ENCODE data around the gene FGFR4. TPM values are rescaled to one million over a fixed set of nuclear protein-coding genes. Genes with fewer than 3 reads are reported as not detected.

FGFR4 gene
- total RNA-seq, 1 donor from 2014 or later, result 2.4 TPM

- no peak for DNase-seq (ENCODE audit: low read depth in 2 of 2)
Measured at GRCh38 chr5:177100714-177101121, 14.0 kb downstream of the FGFR4 start.

GRCh38 chr5:177103523-177104253, 17.0 kb downstream of the FGFR4 start:
- DNase-seq (ENCODE audit: low read depth in 2 of 2), result peak in 1 of 2 donors; percentile 23

DNA sequence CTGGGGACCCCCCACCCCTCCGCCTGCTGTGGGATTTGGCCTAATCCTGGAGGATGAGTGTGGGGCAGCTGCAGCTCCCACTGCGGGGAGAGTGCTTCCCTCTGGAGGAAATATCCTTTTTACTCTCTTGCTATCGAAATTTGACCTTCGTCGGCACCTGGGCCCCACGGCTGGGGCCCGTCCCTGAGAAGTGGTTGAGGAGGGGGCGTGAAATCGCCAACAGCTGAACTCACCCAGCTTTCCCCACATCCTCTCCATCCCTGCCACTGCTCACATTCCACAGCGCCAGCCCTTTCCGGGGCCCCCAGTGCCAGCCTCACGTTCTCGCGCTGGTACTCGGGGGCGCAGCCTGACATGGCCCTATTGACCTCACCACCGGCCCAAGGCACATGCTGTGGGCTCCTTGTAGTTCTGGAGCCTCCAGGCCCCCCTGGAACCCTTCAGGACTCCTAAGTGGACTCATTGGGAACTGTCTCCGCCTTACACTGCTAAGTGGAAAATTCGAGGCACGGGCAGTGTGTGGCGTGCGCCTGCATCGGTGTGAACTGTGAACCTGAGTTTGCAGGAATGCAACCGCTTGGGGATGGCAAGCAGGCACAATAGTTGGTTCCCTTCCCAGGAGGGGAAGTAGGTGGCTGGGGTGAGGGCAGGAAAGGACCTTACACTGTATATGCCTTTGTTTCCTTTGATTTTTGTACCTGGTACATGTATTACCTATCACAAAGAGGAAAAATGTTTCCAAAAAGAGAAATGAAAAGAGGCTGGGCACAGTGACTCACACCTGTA, 19.2 kb downstream of the FGFR4 start:
- no peak for DNase-seq (ENCODE audit: low read depth in 2 of 2)

DNA sequence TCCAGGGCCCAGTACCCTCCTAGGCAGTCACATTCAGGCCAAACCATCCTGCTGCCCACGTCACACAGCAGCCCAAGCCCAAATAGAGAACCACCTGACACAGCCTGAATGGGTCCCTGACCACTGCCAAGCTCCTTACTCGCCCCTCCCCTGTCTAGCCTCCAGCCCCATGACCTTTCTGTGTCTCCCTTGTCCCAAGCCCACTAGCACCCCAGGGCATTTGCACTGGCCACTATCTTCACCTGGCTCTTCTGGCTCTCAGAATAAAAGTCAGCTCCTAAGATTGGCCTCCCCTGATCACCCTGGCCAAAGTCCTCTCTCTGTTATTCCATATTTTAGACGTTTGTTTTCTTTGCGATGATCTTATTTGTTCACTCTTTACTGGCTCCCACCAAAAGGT, 20.4 kb downstream of the FGFR4 start:
- DNase-seq (ENCODE audit: low read depth in 2 of 2), result no peak

DNA sequence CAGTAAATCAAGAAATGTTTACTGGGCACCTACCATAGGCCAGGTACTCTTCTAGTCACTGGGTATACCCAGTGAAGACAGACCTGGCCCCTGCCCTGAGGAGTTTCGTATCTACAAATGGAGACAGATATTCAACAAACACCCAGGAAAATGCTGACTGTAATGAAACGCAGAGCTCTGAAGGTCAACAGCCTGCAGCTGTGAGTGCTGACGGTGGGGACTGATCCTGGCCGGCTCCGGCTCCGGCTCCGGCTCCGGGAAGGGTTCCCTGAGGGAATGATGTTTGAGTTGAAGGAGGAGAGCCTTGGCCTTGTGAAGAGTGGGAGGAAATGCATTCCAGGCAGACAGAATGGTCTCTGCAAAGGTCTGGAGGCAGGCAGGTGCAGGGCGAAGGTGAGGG, 23.1 kb downstream of the FGFR4 start:
- no peak for DNase-seq (ENCODE audit: low read depth in 2 of 2)

DNA sequence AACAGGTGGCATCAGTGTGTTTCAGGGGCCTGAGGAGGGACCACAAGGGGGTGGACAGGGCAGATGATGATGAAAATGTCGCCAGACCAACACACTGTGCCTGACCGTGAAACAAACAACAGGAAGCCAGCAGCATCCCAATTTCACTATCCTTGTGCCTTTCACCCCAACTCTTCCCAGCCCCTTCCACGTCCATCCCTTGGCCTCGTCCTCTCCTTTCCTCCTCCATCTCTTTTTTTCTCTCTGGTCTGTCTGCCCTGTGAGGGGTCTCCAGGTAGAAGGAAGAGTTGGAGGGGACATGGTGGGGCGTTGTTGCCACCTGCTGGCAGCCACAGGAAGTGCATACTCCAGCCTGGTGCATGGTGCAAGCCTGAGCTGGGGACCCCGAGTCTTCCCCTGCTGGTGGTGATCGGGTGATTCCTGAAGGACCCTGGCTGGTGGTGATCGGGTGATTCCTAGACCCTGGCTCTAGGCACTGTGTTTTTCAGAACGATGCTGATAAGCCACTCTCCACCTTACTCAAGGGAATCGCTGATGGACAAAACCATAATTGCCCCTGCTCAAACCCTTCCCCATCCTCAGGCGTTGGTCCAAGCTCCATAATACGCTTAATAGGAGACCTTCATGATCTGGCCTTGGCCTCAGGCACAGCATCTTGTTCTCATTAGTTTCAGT, 25.1 kb downstream of the FGFR4 start:
- peak in 1 of 2 donors; percentile 60 for DNase-seq (ENCODE audit: low read depth in 2 of 2)

DNA sequence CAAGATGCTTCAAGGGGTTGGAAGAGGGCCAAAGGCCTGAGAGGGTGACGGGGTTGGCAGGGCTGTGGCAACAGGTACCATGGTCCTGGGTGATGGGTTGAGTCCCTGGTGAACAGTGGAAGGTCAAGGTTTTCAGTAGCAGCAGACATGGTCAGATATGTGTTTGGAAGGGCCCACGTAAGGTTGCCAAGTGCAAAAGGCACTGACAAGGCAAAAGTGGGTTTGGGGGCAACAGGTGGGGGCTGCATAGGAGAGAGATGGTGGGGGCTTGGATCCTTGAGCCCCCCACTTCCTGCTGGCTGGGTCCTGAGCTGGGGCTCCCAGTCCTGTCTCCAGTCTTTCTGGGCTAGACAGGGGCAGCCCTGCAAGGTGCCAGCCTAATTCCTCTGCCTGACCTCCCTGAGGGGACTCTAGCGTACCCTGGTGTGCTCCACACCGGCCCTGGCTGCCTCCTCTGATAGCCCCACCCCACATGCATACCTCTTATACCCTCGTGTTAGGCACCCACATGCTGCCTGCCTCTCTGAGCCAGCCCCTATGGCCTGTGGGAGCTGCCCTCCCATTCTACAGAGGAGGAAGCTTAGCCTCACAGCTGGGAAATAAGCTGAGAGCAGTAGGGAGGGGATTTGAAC, 26.0 kb downstream of the FGFR4 start:
- DNase-seq (ENCODE audit: low read depth in 2 of 2), result no peak

- peak; percentile 47 to 67 for DNase-seq (ENCODE audit: low read depth in 2 of 2)
Measured at GRCh38 chr5:177113566-177114424, 27.1 kb downstream of the FGFR4 start.

DNA sequence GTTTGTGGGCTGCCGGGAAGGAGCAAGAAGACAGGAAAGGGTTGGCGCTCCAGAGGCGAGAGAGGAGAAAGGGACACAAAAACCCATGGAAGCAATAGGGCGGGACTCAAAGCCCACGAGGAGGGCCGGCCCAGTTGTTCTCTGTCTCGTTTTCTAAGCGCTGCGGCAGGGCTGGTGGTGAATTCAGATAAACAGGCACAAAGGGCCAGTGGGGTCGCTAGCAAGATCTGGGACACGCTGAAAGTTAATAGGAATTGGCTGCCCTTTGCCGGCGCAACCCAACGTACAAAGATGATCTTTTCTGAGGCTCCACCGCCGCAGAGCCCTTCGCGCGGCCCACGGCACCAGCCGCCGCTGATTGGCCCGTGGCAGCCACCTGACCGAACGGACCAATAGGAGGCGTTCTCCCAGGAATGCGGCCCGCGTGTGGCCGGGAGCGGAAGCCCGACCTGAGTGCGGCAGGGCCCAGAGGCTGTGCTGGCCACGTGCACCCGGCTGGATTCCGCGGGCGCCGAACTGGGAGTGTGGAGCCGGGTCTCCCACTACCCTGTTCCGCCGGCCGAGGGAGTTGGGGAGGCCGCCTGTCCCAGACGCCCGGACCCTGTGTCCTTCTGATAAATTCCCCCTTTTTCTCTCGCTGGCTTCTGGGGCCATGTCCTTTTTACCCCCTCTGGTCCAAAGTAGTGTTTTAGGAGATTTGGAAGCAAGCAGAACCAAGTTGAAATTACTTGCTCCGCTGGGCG, 30.1 kb downstream of the FGFR4 start:
- DNase-seq (ENCODE audit: low read depth in 2 of 2), result peak in 1 of 2 donors; percentile 72

GRCh38 chr5:177117441-177118045, 30.8 kb downstream of the FGFR4 start:
- DNase-seq (ENCODE audit: low read depth in 2 of 2), result no peak

DNA sequence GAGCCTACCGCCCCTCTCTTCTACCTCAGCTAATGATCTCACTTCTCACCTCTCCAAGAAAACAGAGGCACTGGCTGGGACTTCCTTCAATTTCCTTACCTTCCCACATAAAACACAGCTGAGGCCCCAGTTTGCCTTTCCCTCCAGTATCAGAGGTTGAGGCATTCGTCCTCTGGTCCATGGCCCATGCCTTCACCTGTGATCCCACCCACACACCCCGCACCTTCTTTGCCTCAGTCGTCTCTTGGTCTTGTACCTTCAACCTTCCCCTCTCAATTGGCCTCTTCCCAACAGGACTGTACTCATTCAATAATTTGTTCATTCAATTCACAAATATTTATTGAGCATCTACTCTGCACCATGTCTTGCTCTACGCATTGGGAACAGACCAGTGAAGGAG, 35.9 kb downstream of the FGFR4 start:
- no peak for DNase-seq (ENCODE audit: low read depth in 2 of 2)

DNA sequence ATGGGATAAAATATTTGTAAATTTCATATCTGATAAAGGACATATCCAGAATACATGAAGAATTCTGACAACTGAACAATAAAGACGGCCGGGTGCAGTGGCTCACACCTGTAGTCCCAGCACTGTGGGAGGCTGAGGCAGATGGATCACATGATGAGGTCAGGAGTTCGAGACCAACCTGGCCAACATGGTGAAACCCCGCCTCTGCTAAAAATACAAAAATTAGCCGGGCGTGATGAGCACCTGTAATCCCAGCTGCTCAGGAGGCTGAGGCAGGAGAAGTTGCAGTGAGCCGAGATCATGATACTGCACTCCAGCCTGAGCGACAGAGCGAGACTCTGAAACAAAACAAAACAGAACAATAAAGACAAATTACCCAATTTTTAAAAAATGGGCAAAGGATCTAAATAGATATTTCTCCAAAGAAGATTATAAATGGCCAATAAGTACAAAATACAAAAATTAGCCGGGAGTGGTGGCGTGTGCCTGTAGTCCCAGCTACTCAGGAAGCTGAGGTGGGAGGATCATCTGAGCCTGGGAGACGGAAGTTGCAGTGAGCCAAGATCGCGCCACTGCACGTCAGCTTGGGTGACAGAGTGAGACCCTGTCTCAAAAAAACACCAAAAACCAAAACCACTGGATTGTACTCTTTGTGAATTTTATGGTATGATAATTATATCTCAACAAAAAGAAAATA, 37.2 kb downstream of the FGFR4 start:
- DNase-seq (ENCODE audit: low read depth in 2 of 2), result no peak

GRCh38 chr5:177124486-177124991, 37.8 kb downstream of the FGFR4 start:
- no peak for DNase-seq (ENCODE audit: low read depth in 2 of 2)

GRCh38 chr5:177126771-177127170, 40.1 kb downstream of the FGFR4 start:
- no peak for DNase-seq (ENCODE audit: low read depth in 2 of 2)

GRCh38 chr5:177128551-177128981, 41.9 kb downstream of the FGFR4 start:
- DNase-seq (ENCODE audit: low read depth in 2 of 2), result peak in 1 of 2 donors; percentile 30

GRCh38 chr5:177130211-177131018, 43.7 kb downstream of the FGFR4 start:
- peak in 1 of 2 donors; percentile 55 for DNase-seq (ENCODE audit: low read depth in 2 of 2)

DNA sequence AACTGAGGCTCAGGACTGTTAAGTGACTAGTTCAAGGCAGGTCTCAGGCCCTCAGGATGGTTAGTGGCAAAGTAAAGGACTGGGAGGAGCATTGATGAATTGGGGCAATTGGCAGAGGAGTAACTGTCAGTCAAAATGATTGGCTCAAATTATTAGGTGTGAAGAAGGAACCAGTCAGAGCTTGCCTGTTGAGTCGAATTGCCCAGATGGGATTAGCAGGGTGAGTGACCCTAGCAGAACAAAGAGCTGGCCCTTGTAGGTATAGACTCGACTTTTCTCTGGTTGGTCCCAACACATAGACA, 44.3 kb downstream of the FGFR4 start:
- no peak for DNase-seq (ENCODE audit: low read depth in 2 of 2)
